GM12865 (cell line): ENCODE measurements around the gene C19orf73.
"Not testable (repeated sequence)": the region's sequence is repeated elsewhere in the genome, so short reads cannot be mapped to it uniquely, and the experiment has no call there.

Experiments used
- DNase-seq: peaks from one replicate; pipeline ENCODE4 v3.0.0; 2010; ENCODE audit warnings: low read depth
- H3K4me3 ChIP-seq: 2 replicates; pipeline ENCODE4 v1.5.1; 2011; ENCODE audit warnings: mild to moderate bottlenecking, low read depth, low read length, control low read depth
- CTCF ChIP-seq: IDR thresholded peaks from 2 replicates; pipeline ENCODE4 v1.5.1; 2011; ENCODE audit warnings: low read length, control low read depth, low read depth, inconsistent platforms; ENCODE audit not compliant: insufficient read depth; ENCODE audit errors: missing control alignments

C19orf73 gene

GRCh38 chr19:49127674-49128544 lies 9.0 kb upstream of the C19orf73 start:
- TF ChIP-seq CTCF: no peak
- DNase-seq: peak; percentile 97

GRCh38 chr19:49127225-49127624 lies 8.3 kb upstream of the C19orf73 start:
- peak overlapping the region; percentile 45; the same call in 1 of the 2 replicates for H3K4me3 ChIP-seq
- DNase-seq: not testable (repeated sequence)

More at GRCh38 chr19:49127674-49128544, 9.0 kb upstream of the C19orf73 start:
- peak overlapping the region; percentile 54 for H3K4me3 ChIP-seq

- no peak overlapping the region for H3K4me3 ChIP-seq
- DNase-seq: no peak
- TF ChIP-seq CTCF: no peak
These were observed 7.6 kb upstream of the C19orf73 start for GRCh38 chr19:49126575-49126974.

GRCh38 chr19:49125025-49125731 lies 6.2 kb upstream of the C19orf73 start:
- no peak for DNase-seq
- no peak overlapping the region for H3K4me3 ChIP-seq
- TF ChIP-seq CTCF: no peak

GRCh38 chr19:49123285-49123684 lies 4.3 kb upstream of the C19orf73 start:
- not testable (repeated sequence) for DNase-seq, H3K4me3 ChIP-seq

GRCh38 chr19:49121841-49122240 lies 2.9 kb upstream of the C19orf73 start:
- H3K4me3 ChIP-seq, DNase-seq: not testable (repeated sequence)

GRCh38 chr19:49120868-49121267 lies 1.9 kb upstream of the C19orf73 start:
- DNase-seq: no peak
- H3K4me3 ChIP-seq: no peak overlapping the region
- TF ChIP-seq CTCF: no peak

- TF ChIP-seq CTCF: no peak
- no peak for DNase-seq
- H3K4me3 ChIP-seq: no peak overlapping the region
These were observed 1.4 kb upstream of the C19orf73 start for GRCh38 chr19:49120325-49120683.
